Transverse colon (tissue), 4 donors: ENCODE results near the gene C1QB. TPM values are rescaled to one million over a fixed set of nuclear protein-coding genes. Genes with fewer than 3 reads are reported as not detected.

ENCODE experiments used
- DNase-seq: peaks from one replicate; pipeline ENCODE4 v3.0.0-alpha.2; 2019
- H3K27ac ChIP-seq, 4 donors: fragments of 200-600 bp; sonication (generic); 2 replicates each; pipeline ENCODE4 v1.5.1; 2016 to 2018; ENCODE audit warnings: inconsistent platforms in 4 of 4
- H3K27me3 ChIP-seq: fragments of 200-600 bp; sonication (generic); 2 replicates; pipeline ENCODE4 v1.5.1; 2017; ENCODE audit warnings: inconsistent platforms
- H3K36me3 ChIP-seq, 4 donors: fragments of 200-600 bp; sonication (generic); 2 replicates each; pipeline ENCODE4 v1.5.1; 2017 to 2019; ENCODE audit warnings: inconsistent platforms in 4 of 4
- H3K4me1 ChIP-seq, 4 donors: fragments of 200-600 bp; sonication (generic); 2 replicates each; pipeline ENCODE4 v1.5.1; 2017 to 2020; ENCODE audit warnings: inconsistent platforms in 4 of 4
- H3K4me3 ChIP-seq, 4 donors: fragments of 200-600 bp; sonication (generic); 1 replicate in 1 of 4; 2 replicates in 3 of 4; pipeline versions ENCODE4 v1.5.1 to v1.6.1; 2017 to 2019; ENCODE audit warnings: inconsistent platforms in 4 of 4
- H3K9me3 ChIP-seq, 2 donors: fragments of 200-600 bp; sonication (generic); 2 replicates each; pipeline ENCODE4 v1.5.1; 2017 to 2019; ENCODE audit warnings: inconsistent platforms in 2 of 2
- EP300 ChIP-seq: sonication (generic); formaldehyde crosslinking; IDR thresholded peaks from one replicate; pipeline ENCODE4 v1.6.1; 2017; ENCODE audit warnings: antibody characterized with exemption, low read depth
- POLR2A ChIP-seq: fragments of 450-650 bp; IDR thresholded peaks from one replicate; pipeline ENCODE4 v1.6.1; 2016; ENCODE audit warnings: antibody characterized with exemption, mild to moderate bottlenecking, moderate library complexity
- POLR2AphosphoS5 ChIP-seq, 3 donors: sonication (generic); formaldehyde crosslinking; IDR thresholded peaks; one replicate each; pipeline ENCODE4 v1.6.1; 2016; ENCODE audit warnings: antibody characterized with exemption in 3 of 3
- WGBS, 2 donors: methylation state at CpG; one replicate each; pipeline ENCODE4 v1.1.5; 2018; ENCODE audit warnings: low coverage in 1 of 2; 5-methylcytosine and 5-hydroxymethylcytosine counted together
- in situ Hi-C, 4 donors: fragments of 200-750 bp; cut with MboI; loops; one replicate each; pipeline versions ENCODE4 v1.15.0 to v1.15.1; 2017; ENCODE audit warnings: low sequenced_read_pairs in 3 of 4, low pct_ligation_motif_present in 1 of 4, low pct_unique_long_range_greater_than_20kb in 1 of 4
- intact Hi-C: fragments of 100-400 bp; cut with DNase I; formaldehyde crosslinking; loops from one replicate; pipeline ENCODE4 v1.15.1; 2023; ENCODE audit warnings: low total_unique reads
- total RNA-seq, 4 donors: library from RNA; depleted of rRNA; stranded (reverse); fragments of >200 nt; gene quantifications; one replicate each; pipeline ENCODE4 v1.1.0, GENCODE V29; 2016
- TF ChIP-seq, protein P1 (sequence below), 5 experiments: fragments of 200-600 bp in 3 of 5; fragments of 450-650 bp in 2 of 5; sonication (generic) in 3 of 5; IDR thresholded peaks; 1 replicate in 2 of 5; 2 replicates in 3 of 5; pipeline ENCODE4 v1.5.1; 2016 to 2017; ENCODE audit warnings: antibody characterized with exemption in 5 of 5, inconsistent platforms in 3 of 5, mild to moderate bottlenecking in 2 of 5, moderate library complexity in 1 of 5

C1QB gene
- total RNA-seq, 4 donors from 2014 or later, result 62.9 to 163 (median 118) TPM

DNA sequence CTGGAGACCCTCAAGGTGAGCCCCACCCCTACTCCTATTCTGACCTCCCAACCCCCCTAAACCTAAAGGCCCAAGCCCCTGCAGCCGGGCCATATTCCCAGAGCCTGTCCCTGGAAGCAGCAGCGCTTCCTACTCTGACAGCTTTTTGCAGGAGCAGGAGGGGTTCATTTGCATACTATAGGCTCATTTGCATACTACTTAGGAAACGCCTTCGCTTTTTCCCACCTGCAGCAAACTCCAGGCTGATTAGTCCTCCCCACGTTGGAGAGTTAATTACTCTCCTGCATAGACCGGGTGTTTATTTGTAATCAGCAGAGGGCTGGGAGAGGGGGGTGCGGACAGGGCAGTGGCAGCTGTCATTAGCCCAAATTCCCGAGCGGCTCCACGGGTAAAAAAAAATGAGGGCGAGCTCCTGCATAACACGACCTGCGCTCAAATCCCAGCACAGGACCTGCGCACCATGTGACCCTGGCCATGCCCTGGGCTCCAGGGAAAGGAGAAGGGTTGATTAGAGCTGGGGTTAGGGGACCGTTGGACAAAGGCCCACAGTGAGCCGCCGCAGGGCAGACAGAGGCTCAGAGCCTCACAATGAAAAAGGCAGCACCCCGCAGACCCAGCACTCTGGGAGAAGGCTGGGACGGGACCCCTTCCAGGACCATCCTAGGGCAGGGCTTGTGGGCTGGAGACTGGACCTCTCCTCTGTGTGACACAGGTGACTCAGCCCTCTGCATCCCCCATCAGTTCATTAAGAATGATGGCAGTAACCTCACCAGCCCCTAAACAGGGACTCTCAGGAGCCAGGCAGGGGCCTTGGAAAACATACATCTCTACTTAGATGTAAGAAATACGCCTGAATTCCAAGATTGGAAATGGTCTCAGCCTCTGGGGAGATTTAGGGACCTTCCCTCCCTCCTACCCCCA lies 26.5 kb upstream of the C1QB start:
- Histone ChIP-seq H3K4me3 (no peak overlapping the region), H3K9me3 (no peaks in the 10 kb centered on the region), H3K27ac (no peak overlapping the region), H3K36me3 (no peaks in the 10 kb centered on the region), H3K27me3 (peaks cover 69% of the 10 kb centered on the region), H3K4me1 (no peaks in the 10 kb centered on the region)
- 0 to 22% methylated on average over 3 to 17 of the region's 20 CpGs for WGBS, 2 donors
- no peak for DNase-seq
- in situ Hi-C loops (loop anchor here in 2 of 4 donors (25.0 kb wide), 1 partner anchor 489 kb away; the partner anchor contains the start of gene WNT4 (in 2 of the 2)), intact Hi-C loops (no loop called here)
- TF ChIP-seq POLR2A (no peak), EP300 (no peak), POLR2AphosphoS5 (IDR thresholded peaks at IDR 0.05) (no peak)
- TF ChIP-seq, protein P1, sequence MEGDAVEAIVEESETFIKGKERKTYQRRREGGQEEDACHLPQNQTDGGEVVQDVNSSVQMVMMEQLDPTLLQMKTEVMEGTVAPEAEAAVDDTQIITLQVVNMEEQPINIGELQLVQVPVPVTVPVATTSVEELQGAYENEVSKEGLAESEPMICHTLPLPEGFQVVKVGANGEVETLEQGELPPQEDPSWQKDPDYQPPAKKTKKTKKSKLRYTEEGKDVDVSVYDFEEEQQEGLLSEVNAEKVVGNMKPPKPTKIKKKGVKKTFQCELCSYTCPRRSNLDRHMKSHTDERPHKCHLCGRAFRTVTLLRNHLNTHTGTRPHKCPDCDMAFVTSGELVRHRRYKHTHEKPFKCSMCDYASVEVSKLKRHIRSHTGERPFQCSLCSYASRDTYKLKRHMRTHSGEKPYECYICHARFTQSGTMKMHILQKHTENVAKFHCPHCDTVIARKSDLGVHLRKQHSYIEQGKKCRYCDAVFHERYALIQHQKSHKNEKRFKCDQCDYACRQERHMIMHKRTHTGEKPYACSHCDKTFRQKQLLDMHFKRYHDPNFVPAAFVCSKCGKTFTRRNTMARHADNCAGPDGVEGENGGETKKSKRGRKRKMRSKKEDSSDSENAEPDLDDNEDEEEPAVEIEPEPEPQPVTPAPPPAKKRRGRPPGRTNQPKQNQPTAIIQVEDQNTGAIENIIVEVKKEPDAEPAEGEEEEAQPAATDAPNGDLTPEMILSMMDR (IDR thresholded peaks at IDR 0.05), result no peak

DNA sequence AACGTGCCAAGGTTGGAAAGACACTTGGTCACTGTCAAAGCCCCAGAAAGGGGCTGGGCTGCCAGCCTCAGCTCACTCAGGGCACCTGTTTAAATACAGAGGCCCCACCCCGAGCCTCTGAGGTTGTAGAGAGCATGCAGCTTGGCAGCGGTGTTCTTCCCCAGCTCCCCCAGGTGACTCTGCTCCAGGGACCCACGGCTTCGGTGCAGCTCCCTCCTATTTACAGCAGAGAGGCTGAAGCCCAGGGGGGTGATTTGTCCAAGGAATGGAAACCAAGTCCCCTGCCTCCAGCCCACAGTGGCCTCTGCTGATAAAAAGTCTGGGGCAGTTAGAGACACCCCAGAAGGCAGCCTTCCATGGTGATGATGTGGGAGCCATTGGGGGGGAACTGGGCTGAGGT lies 25.7 kb upstream of the C1QB start:
- Histone ChIP-seq H3K36me3 (no peaks in the 10 kb centered on the region), H3K27ac (no peak overlapping the region), H3K27me3 (peaks cover 69% of the 10 kb centered on the region), H3K4me1 (no peaks in the 10 kb centered on the region), H3K9me3 (no peaks in the 10 kb centered on the region), H3K4me3 (no peak overlapping the region)
- WGBS, 2 donors, result 0 to 24% methylated on average over 1 to 5 of the region's 5 CpGs
- no peak for DNase-seq
- in situ Hi-C loops (loop anchor here in 2 of 4 donors (25.0 kb wide), 1 partner anchor 490 kb away; the partner anchor contains the start of gene WNT4 (in 2 of the 2)), intact Hi-C loops (no loop called here)
- no peak for TF ChIP-seq POLR2A
- no peak for TF ChIP-seq POLR2AphosphoS5 (IDR thresholded peaks at IDR 0.05)

DNA sequence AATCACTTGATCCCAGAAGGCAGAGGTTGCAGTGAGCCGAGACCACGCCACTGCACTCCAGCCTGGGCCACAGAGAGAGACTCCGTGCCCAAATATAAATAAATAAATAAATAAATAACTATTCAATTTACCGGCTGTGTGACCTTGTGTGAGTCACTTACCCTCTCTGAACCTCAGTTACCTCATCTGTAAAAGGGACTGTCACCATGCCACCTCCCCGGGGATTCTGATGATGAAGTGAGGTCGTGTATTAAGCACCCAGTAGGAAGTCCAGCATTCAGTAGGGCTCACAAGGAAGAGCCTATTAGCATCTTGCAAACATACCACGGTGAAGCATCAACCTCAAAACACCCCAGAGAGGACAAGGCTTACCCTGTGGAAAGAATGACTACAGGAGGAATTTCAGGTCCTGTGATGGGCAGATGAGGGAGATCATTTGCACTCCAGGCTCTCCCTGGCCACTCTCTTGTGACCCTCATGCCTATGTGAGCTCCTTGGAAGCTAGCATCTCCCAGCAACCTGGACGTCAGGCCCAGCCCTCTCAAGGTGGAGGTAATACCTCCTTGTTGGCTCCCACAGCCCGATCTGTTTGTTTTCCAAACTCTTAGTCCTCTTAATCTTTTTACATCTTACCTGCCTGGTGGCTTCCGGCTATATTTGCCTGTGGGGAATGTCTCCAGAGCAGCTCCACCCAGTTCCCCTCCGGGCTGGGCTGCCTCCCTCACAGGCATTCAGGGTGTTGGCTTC lies 24.2 kb upstream of the C1QB start:
- intact Hi-C loops, result no loop called here

DNA sequence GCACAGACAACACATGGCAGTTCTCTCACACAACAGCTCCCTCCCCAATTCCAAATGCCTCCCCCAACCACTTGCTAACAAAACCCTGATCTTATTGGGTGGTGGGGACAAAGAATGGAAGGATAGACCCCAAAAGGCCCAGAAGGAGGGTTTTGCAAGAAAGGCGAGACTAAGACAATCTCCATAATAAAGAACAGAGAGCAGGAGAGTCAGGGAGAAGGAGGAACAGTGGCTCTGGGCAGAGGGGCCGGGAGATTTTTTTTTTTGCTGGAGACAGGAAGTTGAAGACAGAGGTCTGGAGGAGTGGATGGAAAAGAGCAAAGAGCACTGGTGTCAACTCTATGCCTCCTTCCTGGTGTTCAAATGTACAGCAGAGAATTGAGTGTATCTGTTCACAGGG lies 23.1 kb upstream of the C1QB start:
- Histone ChIP-seq H3K4me3 (no peak overlapping the region), H3K4me1 (no peaks in the 10 kb centered on the region), H3K27ac (no peak overlapping the region), H3K27me3 (peaks cover 71% of the 10 kb centered on the region), H3K36me3 (no peaks in the 10 kb centered on the region), H3K9me3 (no peaks in the 10 kb centered on the region)
- in situ Hi-C loops, result loop anchor here in 2 of 4 donors (25.0 kb wide), 1 partner anchor 493 kb away; the partner anchor contains the start of gene WNT4 (in 2 of the 2)
- intact Hi-C loops, result no loop called here
- TF ChIP-seq POLR2A (no peak), POLR2AphosphoS5 (IDR thresholded peaks at IDR 0.05) (no peak), EP300 (no peak)
- TF ChIP-seq, protein P1 (IDR thresholded peaks at IDR 0.05), result no peak
- WGBS, 2 donors, result 44 to 48% methylated on average over 2 of the region's 2 CpGs
- no peak for DNase-seq

More for the DNA sequence above, 24.2 kb upstream of the C1QB start:
- Histone ChIP-seq H3K9me3 (no peaks in the 10 kb centered on the region), H3K4me1 (no peaks in the 10 kb centered on the region), H3K4me3 (no peak overlapping the region), H3K36me3 (no peaks in the 10 kb centered on the region), H3K27ac (no peak overlapping the region), H3K27me3 (peaks cover 73% of the 10 kb centered on the region)
- no peak for DNase-seq
- TF ChIP-seq EP300 (no peak), POLR2AphosphoS5 (IDR thresholded peaks at IDR 0.05) (no peak), POLR2A (no peak)
- TF ChIP-seq, protein P1 (IDR thresholded peaks at IDR 0.05), result no peak
- WGBS, 2 donors, result 30 to 41% methylated on average over 7 to 11 of the region's 11 CpGs
- in situ Hi-C loops, result loop anchor here in 2 of 4 donors (25.0 kb wide), 1 partner anchor 492 kb away; the partner anchor contains the start of gene WNT4 (in 2 of the 2)
